H1 (cell line): ENCODE results near the gene DMXL2.

Experiments
- EZH2 ChIP-seq: fragments of 200-600 bp; sonication (generic); IDR thresholded peaks from 2 replicates; pipeline ENCODE4 v1.7.1; 2012; ENCODE audit warnings: low read depth, mild to moderate bottlenecking, moderate library complexity, low read length, inconsistent platforms; ENCODE audit not compliant: severe bottlenecking
- PHF8 ChIP-seq: fragments of 200-600 bp; sonication (generic); conservative IDR thresholded peaks from 2 replicates; pipeline ENCODE4 v1.7.1; 2012; ENCODE audit warnings: low read depth, mild to moderate bottlenecking, inconsistent platforms, low read length, moderate library complexity
- POLR2AphosphoS5 ChIP-seq: IDR thresholded peaks from 2 replicates; pipeline ENCODE4 v1.6.1; 2011; ENCODE audit warnings: low read depth, low read length
- SP1 ChIP-seq: IDR thresholded peaks from 2 replicates; pipeline ENCODE4 v1.6.1; 2011; ENCODE audit warnings: low read depth, low read length
- SP2 ChIP-seq: IDR thresholded peaks from 2 replicates; pipeline ENCODE4 v1.6.1; 2012; ENCODE audit warnings: mild to moderate bottlenecking, low read length, inconsistent platforms
- SUZ12 ChIP-seq: fragments of 200-600 bp; sonication (generic); IDR thresholded peaks from 2 replicates; pipeline ENCODE4 v1.6.1; 2012; ENCODE audit warnings: mild to moderate bottlenecking, inconsistent platforms, low read length, moderate library complexity, mixed read lengths
- YY1 ChIP-seq: IDR thresholded peaks from 2 replicates; pipeline ENCODE4 v1.6.1; 2011; ENCODE audit warnings: low read depth, mild to moderate bottlenecking, low read length
- ZNF274 ChIP-seq: IDR thresholded peaks from 2 replicates; pipeline ENCODE4 v1.7.0; 2012; ENCODE audit warnings: low read length, borderline replicate concordance; ENCODE audit errors: extremely low read depth
- TF ChIP-seq, protein P1 (sequence below), 3 experiments: IDR thresholded peaks; 1 replicate in 2 of 3; 2 replicates in 1 of 3; pipeline versions ENCODE4 v1.5.1 to v1.6.1; 2011; ENCODE audit warnings: low read length in 3 of 3, mild to moderate bottlenecking in 3 of 3, inconsistent platforms in 2 of 3, low read depth in 1 of 3, moderate library complexity in 1 of 3; ENCODE audit not compliant: insufficient read depth in 1 of 3; ENCODE audit errors: control extremely low read depth in 1 of 3
- TF ChIP-seq, protein P2 (sequence below): IDR thresholded peaks from 2 replicates; pipeline ENCODE4 v1.6.1; 2012; ENCODE audit warnings: inconsistent platforms

DNA sequence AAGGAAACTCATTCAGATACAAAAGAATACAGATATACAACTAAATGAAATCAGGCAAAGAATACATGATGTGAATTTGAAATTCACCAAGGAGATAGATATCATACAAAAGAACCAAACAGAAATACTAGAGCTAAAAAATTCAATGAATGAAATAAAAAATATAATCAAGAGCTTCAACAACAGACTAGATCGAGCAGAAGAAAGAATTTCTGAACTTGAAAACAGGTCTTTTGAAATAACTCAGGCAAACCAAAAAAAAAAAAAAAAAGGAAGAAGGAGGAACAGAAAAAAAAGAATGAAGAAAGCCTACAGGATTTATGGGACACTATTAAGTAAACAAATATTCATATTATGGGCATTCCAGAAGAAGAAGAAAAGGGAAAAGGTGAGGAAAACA lies 137.8 kb downstream of the DMXL2 start:
- TF ChIP-seq, protein P1, sequence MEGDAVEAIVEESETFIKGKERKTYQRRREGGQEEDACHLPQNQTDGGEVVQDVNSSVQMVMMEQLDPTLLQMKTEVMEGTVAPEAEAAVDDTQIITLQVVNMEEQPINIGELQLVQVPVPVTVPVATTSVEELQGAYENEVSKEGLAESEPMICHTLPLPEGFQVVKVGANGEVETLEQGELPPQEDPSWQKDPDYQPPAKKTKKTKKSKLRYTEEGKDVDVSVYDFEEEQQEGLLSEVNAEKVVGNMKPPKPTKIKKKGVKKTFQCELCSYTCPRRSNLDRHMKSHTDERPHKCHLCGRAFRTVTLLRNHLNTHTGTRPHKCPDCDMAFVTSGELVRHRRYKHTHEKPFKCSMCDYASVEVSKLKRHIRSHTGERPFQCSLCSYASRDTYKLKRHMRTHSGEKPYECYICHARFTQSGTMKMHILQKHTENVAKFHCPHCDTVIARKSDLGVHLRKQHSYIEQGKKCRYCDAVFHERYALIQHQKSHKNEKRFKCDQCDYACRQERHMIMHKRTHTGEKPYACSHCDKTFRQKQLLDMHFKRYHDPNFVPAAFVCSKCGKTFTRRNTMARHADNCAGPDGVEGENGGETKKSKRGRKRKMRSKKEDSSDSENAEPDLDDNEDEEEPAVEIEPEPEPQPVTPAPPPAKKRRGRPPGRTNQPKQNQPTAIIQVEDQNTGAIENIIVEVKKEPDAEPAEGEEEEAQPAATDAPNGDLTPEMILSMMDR (IDR thresholded peaks at IDR 0.05; ENCODE audit: control extremely low read depth in 1 of 3, insufficient read depth in 1 of 3, low read depth in 1 of 3, low read length in 3 of 3), result no peak
- no peak for TF ChIP-seq YY1
- TF ChIP-seq POLR2AphosphoS5, result no peak
- TF ChIP-seq SUZ12, result no peak
- no peak for TF ChIP-seq SP1
- TF ChIP-seq ZNF274, result no peak
- no peak for TF ChIP-seq EZH2
- no peak for TF ChIP-seq PHF8
- no peak for TF ChIP-seq SP2
- TF ChIP-seq, protein P2, sequence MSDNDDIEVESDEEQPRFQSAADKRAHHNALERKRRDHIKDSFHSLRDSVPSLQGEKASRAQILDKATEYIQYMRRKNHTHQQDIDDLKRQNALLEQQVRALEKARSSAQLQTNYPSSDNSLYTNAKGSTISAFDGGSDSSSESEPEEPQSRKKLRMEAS, result no peak
